ENCODE results near the gene RXFP3.
A peak's percentile ranks its signal among the peaks of the same experiment; 100 is the strongest.
"Not testable (repeated sequence)": the region's sequence is repeated elsewhere in the genome, so short reads cannot be mapped to it uniquely, and the experiment has no call there.

Gene RXFP3

DNA sequence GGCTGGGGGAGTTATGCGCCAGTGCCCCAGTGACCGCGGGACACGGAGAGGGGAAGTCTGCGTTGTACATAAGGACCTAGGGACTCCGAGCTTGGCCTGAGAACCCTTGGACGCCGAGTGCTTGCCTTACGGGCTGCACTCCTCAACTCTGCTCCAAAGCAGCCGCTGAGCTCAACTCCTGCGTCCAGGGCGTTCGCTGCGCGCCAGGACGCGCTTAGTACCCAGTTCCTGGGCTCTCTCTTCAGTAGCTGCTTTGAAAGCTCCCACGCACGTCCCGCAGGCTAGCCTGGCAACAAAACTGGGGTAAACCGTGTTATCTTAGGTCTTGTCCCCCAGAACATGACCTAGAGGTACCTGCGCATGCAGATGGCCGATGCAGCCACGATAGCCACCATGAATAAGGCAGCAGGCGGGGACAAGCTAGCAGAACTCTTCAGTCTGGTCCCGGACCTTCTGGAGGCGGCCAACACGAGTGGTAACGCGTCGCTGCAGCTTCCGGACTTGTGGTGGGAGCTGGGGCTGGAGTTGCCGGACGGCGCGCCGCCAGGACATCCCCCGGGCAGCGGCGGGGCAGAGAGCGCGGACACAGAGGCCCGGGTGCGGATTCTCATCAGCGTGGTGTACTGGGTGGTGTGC lies at the start of gene RXFP3:
Gene RXFP3, plus strand, starts transcription at position 6 of the 636 bp plus-strand sequence. Its CDS starts 355 bp downstream, at position 361.
- DNase-seq, result no peak

DNA sequence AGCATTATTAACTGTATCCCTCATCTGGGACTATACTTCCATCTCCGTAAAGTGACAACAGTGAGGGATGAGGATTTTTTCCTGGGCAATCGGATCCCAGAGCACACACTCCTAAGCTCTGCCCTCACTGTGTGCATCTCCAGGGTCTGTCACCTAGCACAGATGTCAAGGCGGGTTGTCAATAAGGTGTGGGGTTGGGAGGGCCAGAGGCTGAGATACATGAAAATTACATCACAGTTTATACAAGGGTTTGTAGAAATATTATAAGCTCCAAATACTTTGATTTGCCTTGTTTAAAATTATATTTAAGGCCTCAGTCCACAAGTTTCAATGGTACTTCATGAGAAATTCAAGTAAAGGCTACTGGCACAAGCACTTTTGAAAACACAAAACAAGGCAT lies 48.9 kb upstream of the RXFP3 start:
- DNase-seq, result no peak

GRCh38 chr5:33888587-33888986 lies 47.6 kb upstream of the RXFP3 start:
- no peak for DNase-seq

DNA sequence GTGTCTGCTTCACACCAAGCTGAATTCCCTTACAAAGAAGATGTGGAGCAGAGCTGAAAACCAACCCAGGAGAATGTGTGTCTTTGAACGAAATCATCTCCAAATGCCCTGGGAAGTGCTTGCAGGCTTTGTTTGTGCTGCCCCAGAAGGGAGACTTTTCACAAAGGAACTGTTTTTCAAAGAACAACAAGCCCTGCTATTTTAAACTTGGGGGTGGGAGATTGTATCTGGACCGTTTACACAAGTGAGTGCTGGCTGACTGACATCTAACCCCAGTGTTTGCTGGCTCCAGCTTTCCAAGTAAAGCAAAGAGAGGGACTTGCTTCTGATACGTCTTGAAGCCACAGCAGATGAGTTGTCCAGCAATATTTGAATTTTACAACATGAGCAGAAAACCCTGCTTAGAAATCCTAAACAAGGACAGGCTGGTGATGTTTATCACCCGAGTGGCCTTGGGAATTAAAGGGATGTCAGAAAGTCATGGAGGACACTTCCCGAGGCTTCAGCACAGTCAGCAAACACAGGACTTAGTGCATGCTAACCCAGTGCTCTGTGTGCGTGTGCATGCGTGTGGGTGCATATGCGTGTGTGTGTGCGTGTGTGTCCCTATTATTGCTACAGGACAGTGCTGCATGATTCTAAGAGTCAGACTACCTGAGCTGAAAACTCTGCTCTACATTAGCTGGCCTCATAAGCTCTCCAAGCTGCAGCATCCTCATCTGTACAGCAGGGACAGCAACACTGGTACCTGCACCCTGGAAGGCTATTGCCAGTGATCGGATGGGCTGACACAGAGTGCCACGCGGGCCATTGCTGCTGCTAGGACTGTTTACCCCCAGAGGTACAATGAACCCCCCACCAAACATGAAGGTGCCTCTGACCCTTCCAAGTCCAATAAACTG lies 45.8 kb upstream of the RXFP3 start:
- DNase-seq, result no peak

DNA sequence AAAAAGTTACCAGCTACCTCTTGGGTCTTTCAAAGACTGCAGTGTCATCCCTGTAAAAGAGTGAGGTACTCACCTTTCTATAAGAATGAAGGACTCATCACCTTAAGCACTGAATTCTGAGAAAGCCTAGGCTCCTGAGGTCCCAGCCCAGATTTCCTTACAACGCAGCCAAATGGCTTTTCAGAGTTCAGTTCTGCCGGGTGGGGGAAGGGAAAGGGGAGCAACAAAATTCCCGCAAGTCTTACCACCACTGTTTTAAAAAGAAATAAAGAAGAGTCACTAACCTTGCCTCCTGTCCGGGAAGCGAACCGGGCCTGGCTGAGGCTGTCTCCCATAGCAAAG lies 44.8 kb upstream of the RXFP3 start:
- DNase-seq, result no peak

- DNase-seq, result peak; percentile 73
Measured at GRCh38 chr5:33891788-33892619, 44.2 kb upstream of the RXFP3 start, which contains the start of gene ADAMTS12. ADAMTS12 (minus strand) TSS chr5:33891990; CDS start chr5:33891856, 134 bp downstream.

- DNase-seq, result peak; percentile 67
Measured at GRCh38 chr5:33892620-33893137, 43.5 kb upstream of the RXFP3 start.

- DNase-seq, result no peak
Measured at GRCh38 chr5:33894566-33894965, 41.6 kb upstream of the RXFP3 start.

GRCh38 chr5:33901156-33901555 lies 35.0 kb upstream of the RXFP3 start:
- no peak for DNase-seq

- no peak for DNase-seq
Measured at GRCh38 chr5:33903118-33903517, 33.1 kb upstream of the RXFP3 start.

GRCh38 chr5:33905381-33905780 lies 30.8 kb upstream of the RXFP3 start:
- DNase-seq, result no peak

DNA sequence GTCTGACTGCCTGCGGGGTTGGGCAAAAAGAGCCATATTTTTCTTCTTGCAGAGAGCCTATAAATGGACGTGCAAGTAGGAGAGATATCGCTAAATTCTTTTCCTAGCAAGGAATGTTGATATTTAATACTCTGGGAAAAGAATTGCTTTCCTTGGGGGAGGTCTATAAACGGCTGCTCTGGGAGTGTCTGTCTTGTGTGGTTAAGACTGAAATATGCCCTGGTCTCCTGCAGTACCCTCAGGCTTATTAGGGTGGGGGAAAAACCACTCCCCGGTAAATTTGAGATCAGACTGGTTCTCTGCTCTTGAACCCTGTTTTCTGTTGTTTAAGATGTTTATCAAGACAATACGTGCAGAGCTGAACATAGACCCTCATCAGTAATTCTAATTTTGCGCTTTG lies 29.9 kb upstream of the RXFP3 start:
- not testable (repeated sequence) for DNase-seq

DNA sequence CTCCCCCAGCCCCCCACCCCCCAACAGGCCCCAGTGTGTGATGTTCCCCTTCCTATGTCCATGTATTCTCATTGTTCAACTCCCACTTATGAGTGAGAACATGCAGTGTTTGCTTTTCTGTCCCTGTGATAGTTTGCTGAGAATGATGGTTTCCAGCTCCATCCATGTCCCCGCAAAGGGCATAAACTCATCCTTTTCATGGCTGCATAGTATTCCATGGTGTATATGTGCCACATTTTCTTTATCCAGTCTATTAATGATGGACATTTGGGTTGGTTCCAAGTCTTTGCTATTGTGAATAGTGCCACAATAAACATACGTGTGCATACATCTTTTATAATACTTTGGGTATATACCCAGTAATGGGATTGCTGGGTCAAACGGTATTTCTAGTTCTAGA lies 21.3 kb upstream of the RXFP3 start:
- DNase-seq, result not testable (repeated sequence)

- DNase-seq, result no peak
Measured at GRCh38 chr5:33921002-33921401, 15.2 kb upstream of the RXFP3 start.

- DNase-seq, result no peak
Measured at GRCh38 chr5:33925278-33925677, 10.9 kb upstream of the RXFP3 start.

GRCh38 chr5:33927685-33928084 lies 8.5 kb upstream of the RXFP3 start:
- DNase-seq, result no peak

- no peak for DNase-seq
Measured at GRCh38 chr5:33928283-33928682, 7.9 kb upstream of the RXFP3 start.

DNA sequence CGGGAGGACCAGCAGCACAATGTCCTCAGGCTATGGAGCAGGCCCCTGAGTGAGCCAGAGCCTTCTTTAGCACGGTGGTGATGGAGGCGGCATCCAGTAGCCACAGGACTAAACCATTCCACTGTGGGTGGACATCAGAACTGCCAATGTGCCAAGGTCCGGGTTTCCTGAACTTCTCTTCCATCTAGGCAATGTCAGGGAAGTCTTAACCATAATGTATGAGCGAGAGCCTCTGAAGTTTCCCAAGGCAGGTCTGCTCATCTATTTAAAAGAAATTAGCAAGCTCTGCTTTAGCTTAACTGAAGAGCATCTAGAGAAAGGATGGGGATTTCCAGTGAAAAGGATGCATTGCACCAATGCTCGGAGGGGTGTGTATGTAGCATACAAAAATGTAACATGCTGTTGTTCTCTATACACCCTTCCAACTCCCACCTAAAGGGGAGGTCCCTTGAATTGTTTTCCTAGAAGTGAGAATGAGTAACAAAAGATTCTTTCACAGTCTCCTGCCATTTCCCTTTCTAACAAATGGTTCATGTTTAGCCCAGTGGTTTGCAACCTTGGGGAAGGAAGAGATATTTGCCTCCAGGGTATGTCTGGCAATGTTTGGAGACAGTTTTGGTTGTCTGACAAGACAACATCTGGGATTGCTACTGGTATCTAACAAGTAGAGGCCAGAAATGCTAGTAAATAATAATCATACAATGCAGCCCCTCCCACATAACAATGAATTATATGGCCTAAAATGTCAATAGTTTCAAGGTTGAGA lies 6.1 kb upstream of the RXFP3 start:
- DNase-seq, result no peak

DNA sequence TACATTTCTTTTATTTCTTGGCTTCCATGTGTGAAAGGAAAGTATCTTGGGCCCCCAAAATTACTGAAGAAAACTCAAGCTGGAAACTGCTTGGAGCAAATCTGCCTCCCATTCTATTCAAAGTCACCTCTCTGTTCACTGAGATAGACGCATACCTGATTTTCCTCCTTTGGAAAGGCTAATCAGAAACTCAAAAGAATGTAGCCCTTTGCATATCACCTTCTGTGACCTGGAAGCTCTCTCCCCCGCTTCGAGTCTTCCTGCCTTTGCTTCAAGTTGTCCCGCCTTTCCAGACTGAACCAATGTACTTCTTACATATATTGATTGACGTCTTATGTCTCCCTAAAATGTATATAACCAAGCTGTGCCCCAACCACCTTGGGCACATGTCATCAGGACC lies 5.0 kb upstream of the RXFP3 start:
- DNase-seq, result no peak

- no peak for DNase-seq
Measured at GRCh38 chr5:33933723-33934169, 2.4 kb upstream of the RXFP3 start.

- DNase-seq, result no peak
Measured at GRCh38 chr5:33934176-33934575, 2.0 kb upstream of the RXFP3 start.

DNA sequence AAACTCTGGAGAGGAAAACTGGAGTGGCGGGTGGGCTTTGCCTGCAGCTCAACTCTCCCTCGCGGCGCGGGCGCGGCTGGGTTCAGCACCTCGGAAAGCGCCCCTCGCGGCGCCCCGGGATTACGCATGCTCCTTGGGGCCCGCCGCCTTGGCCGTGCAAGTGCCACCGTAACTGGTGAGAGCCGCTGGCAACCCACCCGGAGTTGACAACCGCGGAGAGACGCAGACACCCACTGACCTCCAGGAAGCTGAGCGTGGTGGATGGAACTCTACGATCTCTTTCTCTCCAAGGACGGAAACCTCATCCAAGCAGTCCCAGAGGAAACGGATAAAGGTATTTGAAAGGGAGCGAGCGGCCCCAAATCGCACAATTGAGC lies 194 bp upstream of the RXFP3 start:
- DNase-seq, result peak; percentile 37
